ENCODE measurements around the gene SPRR2G.
A peak's percentile ranks its signal among the peaks of the same experiment; 100 is the strongest.

DNA sequence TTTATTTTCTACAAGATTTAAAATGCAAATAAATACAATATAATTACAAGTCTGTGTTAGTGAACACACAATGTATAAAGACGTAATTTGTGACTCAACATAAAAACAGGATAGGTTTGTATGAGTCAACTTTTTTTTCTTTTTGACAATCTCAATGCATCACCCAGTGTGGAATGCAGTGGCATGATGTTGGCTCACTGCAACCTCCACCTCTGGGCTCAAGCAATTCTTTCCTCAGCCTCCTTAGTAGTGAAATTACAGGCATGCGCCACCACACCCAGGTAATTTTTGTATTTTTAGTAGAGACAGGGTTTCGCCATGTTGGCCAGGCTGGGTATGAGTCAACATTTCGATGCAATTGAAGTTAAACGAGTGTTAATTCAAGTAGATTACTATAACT, 50.4 kb downstream of the SPRR2G start:
- no peak for TF ChIP-seq POLR2A (IDR thresholded peaks at IDR 0.05)
- peak in 1 of 6 experiments; percentile 11 for TF ChIP-seq CTCF (IDR thresholded peaks at IDR 0.05)

Data from esophagus squamous epithelium (tissue), 4 donors.